ENCODE measurements around the gene PEX26.

DNA sequence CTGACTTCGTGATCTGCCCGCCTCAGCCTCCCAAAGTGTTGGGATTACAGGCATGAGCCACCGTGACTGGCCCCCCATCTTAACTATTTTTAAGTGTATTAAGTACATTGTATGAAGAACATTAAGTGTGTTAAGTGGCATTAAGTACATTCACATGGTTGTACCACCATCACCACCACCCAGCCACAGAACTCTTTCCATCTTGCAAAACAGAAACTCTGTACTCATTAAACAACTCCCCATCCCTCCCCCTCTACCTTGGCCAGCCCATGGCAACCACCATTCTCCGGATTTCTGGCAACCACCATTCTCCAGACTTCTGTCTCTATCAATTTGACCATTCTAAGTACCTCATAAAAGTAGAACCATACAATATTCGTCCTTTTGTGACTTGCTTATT is 17.8 kb upstream of the PEX26 start:
- no peak for TF ChIP-seq CTCF (conservative IDR thresholded peaks at IDR 0.05; ENCODE audit: low read depth in 2 of 2)
- TF ChIP-seq EZH2 (IDR thresholded peaks at IDR 0.05; ENCODE audit: low read depth, unreplicated experiment), result no peak
- TF ChIP-seq JUNB (IDR thresholded peaks at IDR 0.05; ENCODE audit: unreplicated experiment), result no peak
- TF ChIP-seq, protein P1, sequence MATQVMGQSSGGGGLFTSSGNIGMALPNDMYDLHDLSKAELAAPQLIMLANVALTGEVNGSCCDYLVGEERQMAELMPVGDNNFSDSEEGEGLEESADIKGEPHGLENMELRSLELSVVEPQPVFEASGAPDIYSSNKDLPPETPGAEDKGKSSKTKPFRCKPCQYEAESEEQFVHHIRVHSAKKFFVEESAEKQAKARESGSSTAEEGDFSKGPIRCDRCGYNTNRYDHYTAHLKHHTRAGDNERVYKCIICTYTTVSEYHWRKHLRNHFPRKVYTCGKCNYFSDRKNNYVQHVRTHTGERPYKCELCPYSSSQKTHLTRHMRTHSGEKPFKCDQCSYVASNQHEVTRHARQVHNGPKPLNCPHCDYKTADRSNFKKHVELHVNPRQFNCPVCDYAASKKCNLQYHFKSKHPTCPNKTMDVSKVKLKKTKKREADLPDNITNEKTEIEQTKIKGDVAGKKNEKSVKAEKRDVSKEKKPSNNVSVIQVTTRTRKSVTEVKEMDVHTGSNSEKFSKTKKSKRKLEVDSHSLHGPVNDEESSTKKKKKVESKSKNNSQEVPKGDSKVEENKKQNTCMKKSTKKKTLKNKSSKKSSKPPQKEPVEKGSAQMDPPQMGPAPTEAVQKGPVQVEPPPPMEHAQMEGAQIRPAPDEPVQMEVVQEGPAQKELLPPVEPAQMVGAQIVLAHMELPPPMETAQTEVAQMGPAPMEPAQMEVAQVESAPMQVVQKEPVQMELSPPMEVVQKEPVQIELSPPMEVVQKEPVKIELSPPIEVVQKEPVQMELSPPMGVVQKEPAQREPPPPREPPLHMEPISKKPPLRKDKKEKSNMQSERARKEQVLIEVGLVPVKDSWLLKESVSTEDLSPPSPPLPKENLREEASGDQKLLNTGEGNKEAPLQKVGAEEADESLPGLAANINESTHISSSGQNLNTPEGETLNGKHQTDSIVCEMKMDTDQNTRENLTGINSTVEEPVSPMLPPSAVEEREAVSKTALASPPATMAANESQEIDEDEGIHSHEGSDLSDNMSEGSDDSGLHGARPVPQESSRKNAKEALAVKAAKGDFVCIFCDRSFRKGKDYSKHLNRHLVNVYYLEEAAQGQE (IDR thresholded peaks at IDR 0.05; ENCODE audit: unreplicated experiment), result no peak
- no peak for TF ChIP-seq ZNF114 (CRISPR knock-in tag; IDR thresholded peaks at IDR 0.05)
- TF ChIP-seq CREB1 (CRISPR knock-in tag; IDR thresholded peaks at IDR 0.05; ENCODE audit: low read depth), result no peak
- TF ChIP-seq POLR2AphosphoS5 (IDR thresholded peaks at IDR 0.05; ENCODE audit: low read depth), result no peak
- TF ChIP-seq NANOG (IDR thresholded peaks at IDR 0.05; ENCODE audit: borderline replicate concordance), result no peak
- TF ChIP-seq, protein P2, sequence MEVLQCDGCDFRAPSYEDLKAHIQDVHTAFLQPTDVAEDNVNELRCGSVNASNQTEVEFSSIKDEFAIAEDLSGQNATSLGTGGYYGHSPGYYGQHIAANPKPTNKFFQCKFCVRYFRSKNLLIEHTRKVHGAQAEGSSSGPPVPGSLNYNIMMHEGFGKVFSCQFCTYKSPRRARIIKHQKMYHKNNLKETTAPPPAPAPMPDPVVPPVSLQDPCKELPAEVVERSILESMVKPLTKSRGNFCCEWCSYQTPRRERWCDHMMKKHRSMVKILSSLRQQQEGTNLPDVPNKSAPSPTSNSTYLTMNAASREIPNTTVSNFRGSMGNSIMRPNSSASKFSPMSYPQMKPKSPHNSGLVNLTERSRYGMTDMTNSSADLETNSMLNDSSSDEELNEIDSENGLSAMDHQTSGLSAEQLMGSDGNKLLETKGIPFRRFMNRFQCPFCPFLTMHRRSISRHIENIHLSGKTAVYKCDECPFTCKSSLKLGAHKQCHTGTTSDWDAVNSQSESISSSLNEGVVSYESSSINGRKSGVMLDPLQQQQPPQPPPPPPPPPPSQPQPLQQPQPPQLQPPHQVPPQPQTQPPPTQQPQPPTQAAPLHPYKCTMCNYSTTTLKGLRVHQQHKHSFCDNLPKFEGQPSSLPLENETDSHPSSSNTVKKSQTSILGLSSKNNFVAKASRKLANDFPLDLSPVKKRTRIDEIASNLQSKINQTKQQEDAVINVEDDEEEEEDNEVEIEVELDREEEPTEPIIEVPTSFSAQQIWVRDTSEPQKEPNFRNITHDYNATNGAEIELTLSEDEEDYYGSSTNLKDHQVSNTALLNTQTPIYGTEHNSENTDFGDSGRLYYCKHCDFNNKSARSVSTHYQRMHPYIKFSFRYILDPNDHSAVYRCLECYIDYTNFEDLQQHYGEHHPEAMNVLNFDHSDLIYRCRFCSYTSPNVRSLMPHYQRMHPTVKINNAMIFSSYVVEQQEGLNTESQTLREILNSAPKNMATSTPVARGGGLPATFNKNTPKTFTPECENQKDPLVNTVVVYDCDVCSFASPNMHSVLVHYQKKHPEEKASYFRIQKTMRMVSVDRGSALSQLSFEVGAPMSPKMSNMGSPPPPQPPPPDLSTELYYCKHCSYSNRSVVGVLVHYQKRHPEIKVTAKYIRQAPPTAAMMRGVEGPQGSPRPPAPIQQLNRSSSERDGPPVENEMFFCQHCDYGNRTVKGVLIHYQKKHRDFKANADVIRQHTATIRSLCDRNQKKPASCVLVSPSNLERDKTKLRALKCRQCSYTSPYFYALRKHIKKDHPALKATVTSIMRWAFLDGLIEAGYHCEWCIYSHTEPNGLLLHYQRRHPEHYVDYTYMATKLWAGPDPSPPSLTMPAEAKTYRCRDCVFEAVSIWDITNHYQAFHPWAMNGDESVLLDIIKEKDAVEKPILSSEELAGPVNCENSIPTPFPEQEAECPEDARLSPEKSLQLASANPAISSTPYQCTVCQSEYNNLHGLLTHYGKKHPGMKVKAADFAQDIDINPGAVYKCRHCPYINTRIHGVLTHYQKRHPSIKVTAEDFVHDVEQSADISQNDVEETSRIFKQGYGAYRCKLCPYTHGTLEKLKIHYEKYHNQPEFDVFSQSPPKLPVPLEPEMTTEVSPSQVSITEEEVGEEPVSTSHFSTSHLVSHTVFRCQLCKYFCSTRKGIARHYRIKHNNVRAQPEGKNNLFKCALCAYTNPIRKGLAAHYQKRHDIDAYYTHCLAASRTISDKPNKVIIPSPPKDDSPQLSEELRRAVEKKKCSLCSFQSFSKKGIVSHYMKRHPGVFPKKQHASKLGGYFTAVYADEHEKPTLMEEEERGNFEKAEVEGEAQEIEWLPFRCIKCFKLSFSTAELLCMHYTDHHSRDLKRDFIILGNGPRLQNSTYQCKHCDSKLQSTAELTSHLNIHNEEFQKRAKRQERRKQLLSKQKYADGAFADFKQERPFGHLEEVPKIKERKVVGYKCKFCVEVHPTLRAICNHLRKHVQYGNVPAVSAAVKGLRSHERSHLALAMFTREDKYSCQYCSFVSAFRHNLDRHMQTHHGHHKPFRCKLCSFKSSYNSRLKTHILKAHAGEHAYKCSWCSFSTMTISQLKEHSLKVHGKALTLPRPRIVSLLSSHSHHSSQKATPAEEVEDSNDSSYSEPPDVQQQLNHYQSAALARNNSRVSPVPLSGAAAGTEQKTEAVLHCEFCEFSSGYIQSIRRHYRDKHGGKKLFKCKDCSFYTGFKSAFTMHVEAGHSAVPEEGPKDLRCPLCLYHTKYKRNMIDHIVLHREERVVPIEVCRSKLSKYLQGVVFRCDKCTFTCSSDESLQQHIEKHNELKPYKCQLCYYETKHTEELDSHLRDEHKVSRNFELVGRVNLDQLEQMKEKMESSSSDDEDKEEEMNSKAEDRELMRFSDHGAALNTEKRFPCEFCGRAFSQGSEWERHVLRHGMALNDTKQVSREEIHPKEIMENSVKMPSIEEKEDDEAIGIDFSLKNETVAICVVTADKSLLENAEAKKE (CRISPR knock-in tag; IDR thresholded peaks at IDR 0.05), result no peak
- no peak for TF ChIP-seq ZNF331 (CRISPR knock-in tag; IDR thresholded peaks at IDR 0.05; ENCODE audit: low read depth)

All from GM23338 (cell line).